Right lobe of liver (tissue), 4 donors: ENCODE measurements around the gene PSKH1.

Experiments used
- CTCF ChIP-seq, 4 donors: fragments of 200-600 bp in 3 of 4; fragments of 450-650 bp in 1 of 4; IDR thresholded peaks; one replicate each; pipeline versions ENCODE4 v1.5.1 to v1.8.0; 2016 to 2022; ENCODE audit warnings: antibody characterized with exemption in 4 of 4, mild to moderate bottlenecking in 2 of 4
- POLR2A ChIP-seq: fragments of 450-650 bp; IDR thresholded peaks from one replicate; pipeline ENCODE4 v1.6.1; 2017; ENCODE audit warnings: antibody characterized with exemption, mild to moderate bottlenecking
- donor health status: DM: no; HTN: no; CAD: no.
- donor health status: DM: no; HTN: no; CAD: no.
- donor health status: DM: no; HTN: yes; CAD: no.

GRCh38 chr16:67879462-67879861, 13.6 kb upstream of the PSKH1 start:
- TF ChIP-seq CTCF (IDR thresholded peaks at IDR 0.05) (no peak), POLR2A (no peak)
